Loucy (cell line): ENCODE results near the gene DUSP9.
"Not testable (repeated sequence)": the region's sequence is repeated elsewhere in the genome, so short reads cannot be mapped to it uniquely, and the experiment has no call there.

Experiments
- H2AFZ ChIP-seq: fragments of 200-600 bp; sonication (generic); 2 replicates; pipeline ENCODE4 v1.6.0; 2016; ENCODE audit warnings: antibody characterized with exemption, mild to moderate bottlenecking, low read length, moderate library complexity
- H3F3A ChIP-seq: fragments of 200-600 bp; 2 replicates; pipeline ENCODE4 v1.6.0; 2016; ENCODE audit warnings: antibody characterized with exemption, low read depth, mild to moderate bottlenecking
- H3K27me3 ChIP-seq: fragments of 200-600 bp; sonication (generic); 2 replicates; pipeline ENCODE4 v1.6.1; 2014; ENCODE audit warnings: low read length, mild to moderate bottlenecking; ENCODE audit not compliant: insufficient read depth, poor library complexity, severe bottlenecking
- H3K36me3 ChIP-seq: fragments of 200-600 bp; sonication (generic); 2 replicates; pipeline ENCODE4 v1.6.1; 2016; ENCODE audit warnings: low read length; ENCODE audit not compliant: insufficient read depth
- H3K4me1 ChIP-seq: fragments of 200-600 bp; sonication (generic); 2 replicates; pipeline ENCODE4 v1.5.1; 2014; ENCODE audit warnings: low read length, mild to moderate bottlenecking; ENCODE audit not compliant: insufficient read depth, poor library complexity, severe bottlenecking
- H3K4me2 ChIP-seq: fragments of 200-600 bp; sonication (generic); 2 replicates; pipeline ENCODE4 v1.6.0; 2014; ENCODE audit warnings: antibody characterized with exemption, low read length, low read depth, mild to moderate bottlenecking; ENCODE audit not compliant: poor library complexity, severe bottlenecking
- H3K4me3 ChIP-seq: fragments of 200-600 bp; sonication (generic); 2 replicates; pipeline ENCODE4 v1.5.1; 2014; ENCODE audit warnings: low read length, mild to moderate bottlenecking, mixed read lengths; ENCODE audit not compliant: poor library complexity, severe bottlenecking
- H3K79me2 ChIP-seq: fragments of 200-600 bp; sonication (generic); 2 replicates; pipeline ENCODE4 v1.6.1; 2014; ENCODE audit warnings: low read length; ENCODE audit not compliant: insufficient read depth
- H3K9ac ChIP-seq: fragments of 200-600 bp; sonication (generic); 2 replicates; pipeline ENCODE4 v1.6.0; 2014; ENCODE audit warnings: mild to moderate bottlenecking, low read depth, low read length, moderate library complexity; ENCODE audit not compliant: poor library complexity, severe bottlenecking
- H3K9me2 ChIP-seq: fragments of 200-600 bp; sonication (generic); replicated peaks from 2 replicates; pipeline ENCODE4 v1.6.1; 2016; ENCODE audit warnings: low read depth, low read length, mixed read lengths
- H3K9me3 ChIP-seq: fragments of 200-600 bp; sonication (generic); 2 replicates; pipeline ENCODE4 v1.6.1; 2014; ENCODE audit warnings: mild to moderate bottlenecking, antibody characterized with exemption, low read length, low read depth; ENCODE audit not compliant: insufficient read depth
- H4K20me1 ChIP-seq: fragments of 200-600 bp; sonication (generic); 2 replicates; pipeline ENCODE4 v1.6.0; 2014; ENCODE audit warnings: antibody characterized with exemption, low read length, mild to moderate bottlenecking; ENCODE audit not compliant: insufficient read depth, poor library complexity, severe bottlenecking
- CTCF ChIP-seq: fragments of 200-600 bp; sonication (generic); conservative IDR thresholded peaks from 2 replicates; pipeline ENCODE4 v1.5.1; 2014; ENCODE audit warnings: mild to moderate bottlenecking, antibody characterized with exemption, low read length
- EZH2phosphoT487 ChIP-seq: fragments of 200-600 bp; IDR thresholded peaks from 2 replicates; pipeline ENCODE4 v1.6.1; 2018; ENCODE audit warnings: antibody characterized with exemption, mild to moderate bottlenecking, moderate library complexity, borderline replicate concordance

The DUSP9 gene

DNA sequence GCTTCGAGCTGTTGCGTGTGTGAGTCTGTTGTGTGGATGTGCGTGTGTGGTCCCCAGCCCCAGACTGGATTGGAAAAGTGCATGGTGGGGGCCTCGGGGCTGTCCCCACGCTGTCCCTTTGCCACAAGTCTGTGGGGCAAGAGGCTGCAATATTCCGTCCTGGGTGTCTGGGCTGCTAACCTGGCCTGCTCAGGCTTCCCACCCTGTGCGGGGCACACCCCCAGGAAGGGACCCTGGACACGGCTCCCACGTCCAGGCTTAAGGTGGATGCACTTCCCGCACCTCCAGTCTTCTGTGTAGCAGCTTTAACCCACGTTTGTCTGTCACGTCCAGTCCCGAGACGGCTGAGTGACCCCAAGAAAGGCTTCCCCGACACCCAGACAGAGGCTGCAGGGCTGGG, 49.1 kb downstream of the DUSP9 start:
- peaks cover 2% of the 10 kb centered on the region; the same call in 1 of the 2 replicates for H3K36me3 ChIP-seq
- no peaks in the 10 kb centered on the region for H4K20me1 ChIP-seq
- no peaks in the 10 kb centered on the region for H3K27me3 ChIP-seq

GRCh38 chrX:153696538-153696937, 49.5 kb downstream of the DUSP9 start:
- H3K79me2 ChIP-seq, H3K4me3 ChIP-seq, H4K20me1 ChIP-seq, H3K27me3 ChIP-seq, H3K4me1 ChIP-seq, H3K9me2 ChIP-seq, H3F3A ChIP-seq, H3K9ac ChIP-seq, H3K9me3 ChIP-seq, H2AFZ ChIP-seq, H3K4me2 ChIP-seq, H3K36me3 ChIP-seq: not testable (repeated sequence)

More for the DNA sequence above, 49.1 kb downstream of the DUSP9 start:
- Histone ChIP-seq H2AFZ (no peak overlapping the region), H3K4me1 (no peaks in the 10 kb centered on the region), H3K9ac (no peak overlapping the region), H3K79me2 (no peaks in the 10 kb centered on the region), H3K4me2 (no peak overlapping the region), H3F3A (no peaks in the 10 kb centered on the region), H3K9me3 (no peaks in the 10 kb centered on the region), H3K4me3 (no peak overlapping the region), H3K9me2 (no peaks in the 10 kb centered on the region)
- no peak for TF ChIP-seq CTCF
- no peak for TF ChIP-seq EZH2phosphoT487

DNA sequence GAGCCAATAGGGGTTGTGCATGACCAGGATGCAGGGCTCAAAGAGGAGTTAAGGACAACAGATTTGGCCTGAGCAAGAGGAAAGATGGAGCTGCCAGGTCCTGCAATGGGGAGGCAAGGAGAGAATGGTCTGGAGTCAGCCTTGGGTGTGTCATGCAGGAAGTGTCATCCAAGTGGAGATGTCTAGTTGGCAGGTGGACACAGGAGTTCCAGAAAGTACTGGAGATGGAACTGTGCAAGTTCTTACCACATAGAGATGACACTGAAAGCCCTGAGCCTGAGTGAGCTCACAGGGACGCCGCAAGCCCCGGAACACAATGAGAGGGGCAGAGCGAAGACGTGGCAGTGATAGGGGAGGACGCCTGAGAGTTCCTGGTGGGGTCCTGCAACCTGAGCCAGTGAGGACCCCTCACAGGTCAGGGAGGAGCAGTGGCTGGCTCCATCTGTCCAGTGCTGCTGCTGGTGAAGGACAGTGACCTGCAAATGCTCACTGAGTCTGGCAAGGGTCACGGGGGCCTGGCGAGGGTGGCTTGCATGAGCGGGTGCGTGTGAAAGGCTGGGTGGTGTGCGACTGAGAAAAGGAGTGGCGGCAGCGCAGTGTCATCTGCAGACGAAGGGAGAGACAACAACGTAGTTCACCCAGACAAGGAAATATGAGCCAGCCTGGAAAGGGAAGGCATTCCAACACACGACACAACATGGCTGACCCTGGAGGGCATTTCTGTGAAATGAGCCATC, 50.2 kb downstream of the DUSP9 start:
- not testable (repeated sequence) for H3K79me2 ChIP-seq, H3K36me3 ChIP-seq

GRCh38 chrX:153697924-153698865, 51.2 kb downstream of the DUSP9 start:
- Histone ChIP-seq H3K9me3 (no peaks in the 10 kb centered on the region), H3K27me3 (no peaks in the 10 kb centered on the region), H4K20me1 (no peaks in the 10 kb centered on the region), H3K9ac (no peak overlapping the region), H3K36me3 (peaks cover 14% of the 10 kb centered on the region; the same call in 1 of the 2 replicates), H3K4me2 (no peak overlapping the region), H3K79me2 (no peaks in the 10 kb centered on the region), H3F3A (no peaks in the 10 kb centered on the region), H3K4me1 (no peaks in the 10 kb centered on the region), H3K4me3 (no peak overlapping the region), H2AFZ (no peak overlapping the region), H3K9me2 (no peaks in the 10 kb centered on the region)
- TF ChIP-seq CTCF = no peak
- TF ChIP-seq EZH2phosphoT487 = no peak

More for the DNA sequence above, 50.2 kb downstream of the DUSP9 start:
- not testable (repeated sequence) for H3K4me3 ChIP-seq, H3K4me2 ChIP-seq, H3K4me1 ChIP-seq, H3K9ac ChIP-seq, H3K9me2 ChIP-seq, H4K20me1 ChIP-seq, H3K9me3 ChIP-seq, H2AFZ ChIP-seq, H3F3A ChIP-seq, H3K27me3 ChIP-seq

GRCh38 chrX:153699210-153699783, 52.3 kb downstream of the DUSP9 start:
- H3K4me1 ChIP-seq, H3K27me3 ChIP-seq, H4K20me1 ChIP-seq, H3K4me2 ChIP-seq, H3K9me2 ChIP-seq, H3K4me3 ChIP-seq, H3F3A ChIP-seq, H2AFZ ChIP-seq, H3K9me3 ChIP-seq, H3K79me2 ChIP-seq, H3K9ac ChIP-seq: not testable (repeated sequence)
- peaks cover 22% of the 10 kb centered on the region; the same call in 1 of the 2 replicates for H3K36me3 ChIP-seq
